ENCODE data around the gene MCC. TPM values are rescaled to one million over a fixed set of nuclear protein-coding genes. Genes with fewer than 3 reads are reported as not detected.

Gene MCC
- total RNA-seq, 1 experiment from 2014 or later = 7.6 TPM

- Histone ChIP-seq H3K4me1 (ENCODE audit: insufficient read depth, low read length) (peaks cover 4% of the 10 kb centered on the region; the same call in 1 of the 2 replicates), H3K4ac (ENCODE audit: low read depth, low read length) (no peak overlapping the region), H3K14ac (ENCODE audit: insufficient read depth, low read length) (no peak overlapping the region), H2AK5ac (ENCODE audit: insufficient read length, low read length) (no peak overlapping the region), H4K20me1 (ENCODE audit: control insufficient read depth, insufficient read depth, insufficient read length) (no peaks in the 10 kb centered on the region), H3K18ac (ENCODE audit: insufficient read length, low read depth, low read length) (no peak overlapping the region), H3K9ac (ENCODE audit: extremely low read depth, insufficient read length, low read length) (no peak overlapping the region), H4K8ac (replicated peaks; ENCODE audit: insufficient read length, low read depth, low read length) (no peak overlapping the region), H3K56ac (ENCODE audit: insufficient read length, low read depth, low read length) (no peak overlapping the region), H2BK20ac (ENCODE audit: low read depth, low read length, poor library complexity, severe bottlenecking) (no peak overlapping the region), H4K91ac (ENCODE audit: insufficient read length, low read depth, low read length) (no peak overlapping the region), H2BK15ac (ENCODE audit: low read depth, low read length) (no peak overlapping the region), H3K9me3 (ENCODE audit: control insufficient read depth, low read depth, low read length) (no peaks in the 10 kb centered on the region), H2BK5ac (ENCODE audit: insufficient read length, low read length) (no peak overlapping the region), H3K4me2 (ENCODE audit: insufficient read depth, insufficient read length, low read length) (no peak overlapping the region), H3T11ph (ENCODE audit: low read length) (no peak overlapping the region), H2BK120ac (ENCODE audit: low read depth, low read length, poor library complexity, severe bottlenecking) (no peak overlapping the region), H3K27me3 (ENCODE audit: insufficient read depth, low read length) (no peaks in the 10 kb centered on the region), H2BK12ac (ENCODE audit: insufficient read length, low read depth, low read length) (no peak overlapping the region), H3K23ac (ENCODE audit: insufficient read length, low read depth, low read length) (no peak overlapping the region), H2AFZ (ENCODE audit: low read length) (no peak overlapping the region), H3K79me1 (ENCODE audit: insufficient read depth, low read depth, low read length, poor library complexity, severe bottlenecking) (no peaks in the 10 kb centered on the region), H3K23me2 (ENCODE audit: insufficient read length, low read depth, low read length, poor library complexity, severe bottlenecking) (no peaks in the 10 kb centered on the region), H4K5ac (ENCODE audit: insufficient read length, low read depth, low read length) (no peak overlapping the region), H3K79me2 (ENCODE audit: insufficient read depth, low read length) (no peaks in the 10 kb centered on the region), H3K27ac (ENCODE audit: insufficient read length, low read depth, low read length) (no peak overlapping the region)
- peak overlapping the region; percentile 3 to 46 (median 8); a peak in 4 of 7 replicates for H3K27ac Mint-ChIP-seq
- H3K27me3 Mint-ChIP-seq (ENCODE audit: low read depth) = no peaks in the 10 kb centered on the region; the same call in 1 of the 2 replicates
- no peak for DNase-seq
- no peaks in the 10 kb centered on the region for H3K9me3 Mint-ChIP-seq
- TF ChIP-seq CTCF (conservative IDR thresholded peaks at IDR 0.05) = no peak
- no peaks in the 10 kb centered on the region; a peak in 1 of 7 replicates for H3K36me3 Mint-ChIP-seq (ENCODE audit: insufficient read depth in 1 of 3, low read depth in 3 of 3)
- H3K4me1 Mint-ChIP-seq = peaks cover 48 to 49% of the 10 kb centered on the region in 2 experiments
- no peak overlapping the region for H3K4me3 Mint-ChIP-seq
- no CpG with 5 or more reads among the region's 1 CpG for WGBS (ENCODE audit: extremely low coverage, insufficient read length, low lambda C conversion rate)
These were observed 453.2 kb downstream of the MCC start for GRCh38 chr5:113035096-113035495.

Measured in H9 (cell line).